ENCODE measurements around the gene FAM240A. TPM values are rescaled to one million over a fixed set of nuclear protein-coding genes. Genes with fewer than 3 reads are reported as not detected.

FAM240A gene
- total and polyA plus RNA-seq, 2 experiments from 2014 or later, result 0.18 TPM; not detected in 1

GRCh38 chr3:46664188-46664970 is 52.1 kb downstream of the FAM240A start:
- Mint-ChIP-seq H3K27ac (no peak overlapping the region), H3K9me3 (no peaks in the 10 kb centered on the region), H3K27me3 (ENCODE audit: insufficient read depth, low read depth, poor library complexity) (peaks cover 38% of the 10 kb centered on the region), H3K4me1 (peaks cover 43% of the 10 kb centered on the region), H3K36me3 (ENCODE audit: low read depth) (no peaks in the 10 kb centered on the region), H3K4me3 (no peak overlapping the region)
- H3K79me2 ChIP-seq (replicated peaks; ENCODE audit: insufficient read depth), result no peaks in the 10 kb centered on the region
- H3K27ac ChIP-seq (ENCODE audit: low read depth), result no peak overlapping the region
- no peaks in the 10 kb centered on the region for H4K20me1 ChIP-seq (replicated peaks; ENCODE audit: insufficient read depth)
- no peaks in the 10 kb centered on the region for H3K36me3 ChIP-seq (ENCODE audit: insufficient read depth)
- TF ChIP-seq JUNB (IDR thresholded peaks at IDR 0.05; ENCODE audit: unreplicated experiment) (no peak), ZNF114 (CRISPR knock-in tag; IDR thresholded peaks at IDR 0.05) (no peak), CTCF (conservative IDR thresholded peaks at IDR 0.05; ENCODE audit: low read depth in 2 of 2) (no peak), ZNF331 (CRISPR knock-in tag; IDR thresholded peaks at IDR 0.05; ENCODE audit: low read depth) (no peak), STAT1 (IDR thresholded peaks at IDR 0.05; ENCODE audit: unreplicated experiment) (no peak), NANOG (IDR thresholded peaks at IDR 0.05; ENCODE audit: borderline replicate concordance) (no peak), ETS1 (IDR thresholded peaks at IDR 0.05) (no peak), CREB1 (CRISPR knock-in tag; IDR thresholded peaks at IDR 0.05; ENCODE audit: low read depth) (no peak), EZH2phosphoT487 (IDR thresholded peaks at IDR 0.05; ENCODE audit: unreplicated experiment) (no peak), POLR2AphosphoS5 (IDR thresholded peaks at IDR 0.05; ENCODE audit: low read depth) (no peak), EZH2 (IDR thresholded peaks at IDR 0.05; ENCODE audit: low read depth, unreplicated experiment) (no peak)
- TF ChIP-seq, protein P1, sequence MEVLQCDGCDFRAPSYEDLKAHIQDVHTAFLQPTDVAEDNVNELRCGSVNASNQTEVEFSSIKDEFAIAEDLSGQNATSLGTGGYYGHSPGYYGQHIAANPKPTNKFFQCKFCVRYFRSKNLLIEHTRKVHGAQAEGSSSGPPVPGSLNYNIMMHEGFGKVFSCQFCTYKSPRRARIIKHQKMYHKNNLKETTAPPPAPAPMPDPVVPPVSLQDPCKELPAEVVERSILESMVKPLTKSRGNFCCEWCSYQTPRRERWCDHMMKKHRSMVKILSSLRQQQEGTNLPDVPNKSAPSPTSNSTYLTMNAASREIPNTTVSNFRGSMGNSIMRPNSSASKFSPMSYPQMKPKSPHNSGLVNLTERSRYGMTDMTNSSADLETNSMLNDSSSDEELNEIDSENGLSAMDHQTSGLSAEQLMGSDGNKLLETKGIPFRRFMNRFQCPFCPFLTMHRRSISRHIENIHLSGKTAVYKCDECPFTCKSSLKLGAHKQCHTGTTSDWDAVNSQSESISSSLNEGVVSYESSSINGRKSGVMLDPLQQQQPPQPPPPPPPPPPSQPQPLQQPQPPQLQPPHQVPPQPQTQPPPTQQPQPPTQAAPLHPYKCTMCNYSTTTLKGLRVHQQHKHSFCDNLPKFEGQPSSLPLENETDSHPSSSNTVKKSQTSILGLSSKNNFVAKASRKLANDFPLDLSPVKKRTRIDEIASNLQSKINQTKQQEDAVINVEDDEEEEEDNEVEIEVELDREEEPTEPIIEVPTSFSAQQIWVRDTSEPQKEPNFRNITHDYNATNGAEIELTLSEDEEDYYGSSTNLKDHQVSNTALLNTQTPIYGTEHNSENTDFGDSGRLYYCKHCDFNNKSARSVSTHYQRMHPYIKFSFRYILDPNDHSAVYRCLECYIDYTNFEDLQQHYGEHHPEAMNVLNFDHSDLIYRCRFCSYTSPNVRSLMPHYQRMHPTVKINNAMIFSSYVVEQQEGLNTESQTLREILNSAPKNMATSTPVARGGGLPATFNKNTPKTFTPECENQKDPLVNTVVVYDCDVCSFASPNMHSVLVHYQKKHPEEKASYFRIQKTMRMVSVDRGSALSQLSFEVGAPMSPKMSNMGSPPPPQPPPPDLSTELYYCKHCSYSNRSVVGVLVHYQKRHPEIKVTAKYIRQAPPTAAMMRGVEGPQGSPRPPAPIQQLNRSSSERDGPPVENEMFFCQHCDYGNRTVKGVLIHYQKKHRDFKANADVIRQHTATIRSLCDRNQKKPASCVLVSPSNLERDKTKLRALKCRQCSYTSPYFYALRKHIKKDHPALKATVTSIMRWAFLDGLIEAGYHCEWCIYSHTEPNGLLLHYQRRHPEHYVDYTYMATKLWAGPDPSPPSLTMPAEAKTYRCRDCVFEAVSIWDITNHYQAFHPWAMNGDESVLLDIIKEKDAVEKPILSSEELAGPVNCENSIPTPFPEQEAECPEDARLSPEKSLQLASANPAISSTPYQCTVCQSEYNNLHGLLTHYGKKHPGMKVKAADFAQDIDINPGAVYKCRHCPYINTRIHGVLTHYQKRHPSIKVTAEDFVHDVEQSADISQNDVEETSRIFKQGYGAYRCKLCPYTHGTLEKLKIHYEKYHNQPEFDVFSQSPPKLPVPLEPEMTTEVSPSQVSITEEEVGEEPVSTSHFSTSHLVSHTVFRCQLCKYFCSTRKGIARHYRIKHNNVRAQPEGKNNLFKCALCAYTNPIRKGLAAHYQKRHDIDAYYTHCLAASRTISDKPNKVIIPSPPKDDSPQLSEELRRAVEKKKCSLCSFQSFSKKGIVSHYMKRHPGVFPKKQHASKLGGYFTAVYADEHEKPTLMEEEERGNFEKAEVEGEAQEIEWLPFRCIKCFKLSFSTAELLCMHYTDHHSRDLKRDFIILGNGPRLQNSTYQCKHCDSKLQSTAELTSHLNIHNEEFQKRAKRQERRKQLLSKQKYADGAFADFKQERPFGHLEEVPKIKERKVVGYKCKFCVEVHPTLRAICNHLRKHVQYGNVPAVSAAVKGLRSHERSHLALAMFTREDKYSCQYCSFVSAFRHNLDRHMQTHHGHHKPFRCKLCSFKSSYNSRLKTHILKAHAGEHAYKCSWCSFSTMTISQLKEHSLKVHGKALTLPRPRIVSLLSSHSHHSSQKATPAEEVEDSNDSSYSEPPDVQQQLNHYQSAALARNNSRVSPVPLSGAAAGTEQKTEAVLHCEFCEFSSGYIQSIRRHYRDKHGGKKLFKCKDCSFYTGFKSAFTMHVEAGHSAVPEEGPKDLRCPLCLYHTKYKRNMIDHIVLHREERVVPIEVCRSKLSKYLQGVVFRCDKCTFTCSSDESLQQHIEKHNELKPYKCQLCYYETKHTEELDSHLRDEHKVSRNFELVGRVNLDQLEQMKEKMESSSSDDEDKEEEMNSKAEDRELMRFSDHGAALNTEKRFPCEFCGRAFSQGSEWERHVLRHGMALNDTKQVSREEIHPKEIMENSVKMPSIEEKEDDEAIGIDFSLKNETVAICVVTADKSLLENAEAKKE (CRISPR knock-in tag; IDR thresholded peaks at IDR 0.05), result no peak
- TF ChIP-seq, protein P2, sequence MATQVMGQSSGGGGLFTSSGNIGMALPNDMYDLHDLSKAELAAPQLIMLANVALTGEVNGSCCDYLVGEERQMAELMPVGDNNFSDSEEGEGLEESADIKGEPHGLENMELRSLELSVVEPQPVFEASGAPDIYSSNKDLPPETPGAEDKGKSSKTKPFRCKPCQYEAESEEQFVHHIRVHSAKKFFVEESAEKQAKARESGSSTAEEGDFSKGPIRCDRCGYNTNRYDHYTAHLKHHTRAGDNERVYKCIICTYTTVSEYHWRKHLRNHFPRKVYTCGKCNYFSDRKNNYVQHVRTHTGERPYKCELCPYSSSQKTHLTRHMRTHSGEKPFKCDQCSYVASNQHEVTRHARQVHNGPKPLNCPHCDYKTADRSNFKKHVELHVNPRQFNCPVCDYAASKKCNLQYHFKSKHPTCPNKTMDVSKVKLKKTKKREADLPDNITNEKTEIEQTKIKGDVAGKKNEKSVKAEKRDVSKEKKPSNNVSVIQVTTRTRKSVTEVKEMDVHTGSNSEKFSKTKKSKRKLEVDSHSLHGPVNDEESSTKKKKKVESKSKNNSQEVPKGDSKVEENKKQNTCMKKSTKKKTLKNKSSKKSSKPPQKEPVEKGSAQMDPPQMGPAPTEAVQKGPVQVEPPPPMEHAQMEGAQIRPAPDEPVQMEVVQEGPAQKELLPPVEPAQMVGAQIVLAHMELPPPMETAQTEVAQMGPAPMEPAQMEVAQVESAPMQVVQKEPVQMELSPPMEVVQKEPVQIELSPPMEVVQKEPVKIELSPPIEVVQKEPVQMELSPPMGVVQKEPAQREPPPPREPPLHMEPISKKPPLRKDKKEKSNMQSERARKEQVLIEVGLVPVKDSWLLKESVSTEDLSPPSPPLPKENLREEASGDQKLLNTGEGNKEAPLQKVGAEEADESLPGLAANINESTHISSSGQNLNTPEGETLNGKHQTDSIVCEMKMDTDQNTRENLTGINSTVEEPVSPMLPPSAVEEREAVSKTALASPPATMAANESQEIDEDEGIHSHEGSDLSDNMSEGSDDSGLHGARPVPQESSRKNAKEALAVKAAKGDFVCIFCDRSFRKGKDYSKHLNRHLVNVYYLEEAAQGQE (IDR thresholded peaks at IDR 0.05; ENCODE audit: unreplicated experiment), result no peak
- no peak overlapping the region for H3K4me3 ChIP-seq
- H3F3A ChIP-seq (replicated peaks; ENCODE audit: low read depth), result 0 out of 2 replicates have a peak, but pooled peaks cover 6% of the 10 kb centered on the region
- no peaks in the 10 kb centered on the region for H3K9me2 ChIP-seq (ENCODE audit: insufficient read depth)
- ATAC-seq, result no peak
- no peak for DNase-seq (ENCODE audit: low spot score)
- H3K27me3 ChIP-seq (ENCODE audit: insufficient read depth), result no peaks in the 10 kb centered on the region
- no peak overlapping the region for H3K4me2 ChIP-seq
- H2AFZ ChIP-seq, result no peak overlapping the region
- H3K4me1 ChIP-seq (ENCODE audit: insufficient read depth), result peaks cover 26% of the 10 kb centered on the region

Measured in GM23338 (cell line).